A673 (cell line): ENCODE results near the gene EPS8. TPM values are rescaled to one million over a fixed set of nuclear protein-coding genes. Genes with fewer than 3 reads are reported as not detected.
"Not testable (repeated sequence)": the region's sequence is repeated elsewhere in the genome, so short reads cannot be mapped to it uniquely, and the experiment has no call there.

Experiments
- BruUV-seq: library from RNA; stranded (reverse); fragments of 400-500 nt; replicated peaks from 2 replicates; lab custom pipeline; 2021; lab: Mats Ljungman, UMichigan
- CTCF ChIA-PET: fragments of 300-600 bp; sonication (Branson Sonifier 250); formaldehyde crosslinking; loops from one replicate; lab custom pipeline; 2022; ENCODE audit warnings: antibody characterized with exemption; lab: Charles Lee
- POLR2A ChIA-PET: fragments of 300-600 bp; sonication (Branson Sonifier 250); formaldehyde crosslinking; loops from one replicate; lab custom pipeline; 2022; ENCODE audit warnings: antibody characterized with exemption; ENCODE audit not compliant: low non-redundant PET; lab: Charles Lee
- DNase-seq: peaks from one replicate; pipeline ENCODE4 v3.0.0-alpha.2; 2015; ENCODE audit warnings: low spot score
- H3K27ac ChIP-seq: fragments of 200-600 bp; sonication (generic); 2 replicates; pipeline ENCODE4 v1.5.1; 2016; ENCODE audit warnings: mixed run types, low read depth, mild to moderate bottlenecking, mixed read lengths, antibody characterized with exemption, low read length; ENCODE audit not compliant: poor library complexity, severe bottlenecking
- H3K27me3 ChIP-seq: fragments of 200-600 bp; sonication (generic); replicated peaks from 2 replicates; pipeline ENCODE4 v1.6.1; 2017; ENCODE audit warnings: mixed run types, low read depth, mild to moderate bottlenecking, mixed read lengths, antibody characterized with exemption, low read length; ENCODE audit not compliant: insufficient read depth, poor library complexity
- H3K36me3 ChIP-seq: fragments of 200-600 bp; sonication (generic); 2 replicates; pipeline ENCODE4 v1.6.1; 2016; ENCODE audit warnings: mixed run types, mild to moderate bottlenecking, mixed read lengths, antibody characterized with exemption, low read length; ENCODE audit not compliant: insufficient read depth, poor library complexity, severe bottlenecking
- H3K4me1 ChIP-seq: fragments of 200-600 bp; sonication (generic); 2 replicates; pipeline ENCODE4 v1.6.1; 2017; ENCODE audit warnings: mixed run types, mild to moderate bottlenecking, mixed read lengths, antibody characterized with exemption, low read length; ENCODE audit not compliant: insufficient read depth, poor library complexity, severe bottlenecking
- H3K4me3 ChIP-seq: fragments of 200-600 bp; sonication (generic); 2 replicates; pipeline ENCODE4 v1.5.1; 2016; ENCODE audit warnings: low read depth, mixed run types, mild to moderate bottlenecking, mixed read lengths, low read length; ENCODE audit not compliant: poor library complexity, severe bottlenecking
- H3K9me3 ChIP-seq: fragments of 200-600 bp; sonication (generic); 2 replicates; pipeline ENCODE4 v1.6.1; 2016; ENCODE audit warnings: mixed run types, low read depth, mild to moderate bottlenecking, mixed read lengths, antibody characterized with exemption, low read length; ENCODE audit not compliant: poor library complexity, severe bottlenecking
- EZH2 ChIP-seq: fragments of 200-600 bp; sonication (generic); IDR thresholded peaks from 2 replicates; pipeline ENCODE4 v1.6.1; 2017; ENCODE audit warnings: borderline replicate concordance, low read depth, mild to moderate bottlenecking, mixed read lengths, antibody characterized with exemption, low read length; ENCODE audit not compliant: poor library complexity, severe bottlenecking
- intact Hi-C: fragments of 100-400 bp; cut with micrococcal nuclease; formaldehyde crosslinking; loops from one replicate; pipeline ENCODE4 v1.10.0; 2022; ENCODE audit not compliant: unreplicated experiment
- total RNA-seq: library from RNA; stranded (reverse); gene quantifications from 2 replicates; pipeline ENCODE4 v1.2.3, GENCODE V29; 2021
- TF ChIP-seq, protein P1 (sequence below): fragments of 300-800, 200-600 bp; sonication (generic); conservative IDR thresholded peaks from 2 replicates; pipeline ENCODE4 v1.5.1; 2017; ENCODE audit warnings: low read depth, mild to moderate bottlenecking, antibody characterized with exemption, low read length, moderate library complexity, mixed read lengths

Gene EPS8
- total RNA-seq, 1 experiment from 2014 or later: 14.0 TPM

- intact Hi-C loops: no loop called here
- ChIA-PET CTCF (no interaction called here), POLR2A (no interaction called here)
- H3K27me3 ChIP-seq: no peaks in the 10 kb centered on the region
- no TSS peak for BruUV-seq
- H3K36me3 ChIP-seq: no peaks in the 10 kb centered on the region
- no peaks in the 10 kb centered on the region for H3K9me3 ChIP-seq
- H3K27ac ChIP-seq: no peak overlapping the region
- DNase-seq: no peak
- TF ChIP-seq, protein P1, sequence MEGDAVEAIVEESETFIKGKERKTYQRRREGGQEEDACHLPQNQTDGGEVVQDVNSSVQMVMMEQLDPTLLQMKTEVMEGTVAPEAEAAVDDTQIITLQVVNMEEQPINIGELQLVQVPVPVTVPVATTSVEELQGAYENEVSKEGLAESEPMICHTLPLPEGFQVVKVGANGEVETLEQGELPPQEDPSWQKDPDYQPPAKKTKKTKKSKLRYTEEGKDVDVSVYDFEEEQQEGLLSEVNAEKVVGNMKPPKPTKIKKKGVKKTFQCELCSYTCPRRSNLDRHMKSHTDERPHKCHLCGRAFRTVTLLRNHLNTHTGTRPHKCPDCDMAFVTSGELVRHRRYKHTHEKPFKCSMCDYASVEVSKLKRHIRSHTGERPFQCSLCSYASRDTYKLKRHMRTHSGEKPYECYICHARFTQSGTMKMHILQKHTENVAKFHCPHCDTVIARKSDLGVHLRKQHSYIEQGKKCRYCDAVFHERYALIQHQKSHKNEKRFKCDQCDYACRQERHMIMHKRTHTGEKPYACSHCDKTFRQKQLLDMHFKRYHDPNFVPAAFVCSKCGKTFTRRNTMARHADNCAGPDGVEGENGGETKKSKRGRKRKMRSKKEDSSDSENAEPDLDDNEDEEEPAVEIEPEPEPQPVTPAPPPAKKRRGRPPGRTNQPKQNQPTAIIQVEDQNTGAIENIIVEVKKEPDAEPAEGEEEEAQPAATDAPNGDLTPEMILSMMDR: no peak
- no peak for TF ChIP-seq EZH2
- H3K4me1 ChIP-seq: peaks cover 9% of the 10 kb centered on the region
- H3K4me3 ChIP-seq: no peak overlapping the region
Measured at GRCh38 chr12:15769586-15769985, 19.6 kb downstream of the EPS8 start.

DNA sequence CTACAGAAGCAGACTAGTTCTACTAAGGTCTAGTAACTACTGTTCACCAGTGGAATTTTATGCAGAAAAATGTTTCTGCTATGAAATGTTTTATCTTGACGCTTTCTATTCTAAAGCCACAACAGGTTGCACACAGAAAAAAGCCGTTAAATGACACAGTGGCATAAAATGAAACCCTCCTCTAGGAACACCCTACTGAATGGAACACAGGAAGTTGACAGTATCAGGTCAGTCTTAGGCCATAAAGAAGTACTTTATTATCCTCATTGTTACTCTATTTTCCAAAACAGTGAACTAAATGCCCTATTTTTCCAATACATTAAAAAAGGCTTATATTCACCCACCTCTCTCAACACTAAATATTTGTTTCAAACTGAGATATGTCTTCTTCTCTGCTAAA, 21.9 kb downstream of the EPS8 start:
- Histone ChIP-seq H3K9me3 (no peaks in the 10 kb centered on the region), H3K4me1 (peaks cover 9% of the 10 kb centered on the region), H3K27me3 (no peaks in the 10 kb centered on the region), H3K4me3 (no peak overlapping the region), H3K27ac (no peak overlapping the region), H3K36me3 (no peaks in the 10 kb centered on the region)
- no TSS peak for BruUV-seq
- CTCF ChIA-PET: no interaction called here
- TF ChIP-seq EZH2: no peak
- TF ChIP-seq, protein P1: no peak
- DNase-seq: no peak
- POLR2A ChIA-PET: no interaction called here
- intact Hi-C loops: no loop called here

DNA sequence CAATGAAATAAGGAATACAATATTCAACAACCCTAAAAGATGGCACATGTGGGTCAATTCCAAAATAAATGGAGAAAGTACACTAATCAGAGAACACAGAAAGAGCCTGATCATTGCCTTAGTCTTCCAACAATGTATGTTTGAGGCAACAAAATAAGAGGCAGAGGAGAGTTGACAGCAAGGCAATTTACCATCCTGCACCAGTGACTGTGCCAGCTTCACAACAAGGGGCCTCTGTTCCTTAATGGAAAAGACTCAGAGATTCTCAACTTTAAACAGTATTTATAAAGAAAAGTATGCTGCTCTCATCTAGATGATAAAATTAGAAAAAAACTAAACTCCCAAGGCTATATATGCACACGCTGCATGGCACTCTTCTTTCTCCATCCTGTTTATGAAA, 25.9 kb downstream of the EPS8 start:
- CTCF ChIA-PET: no interaction called here
- intact Hi-C loops: no loop called here
- no TSS peak for BruUV-seq

GRCh38 chr12:15762162-15762561, 27.0 kb downstream of the EPS8 start:
- DNase-seq: not testable (repeated sequence)

More for the DNA sequence above, 25.9 kb downstream of the EPS8 start:
- Histone ChIP-seq H3K9me3 (peaks cover 4% of the 10 kb centered on the region), H3K4me3 (no peak overlapping the region), H3K36me3 (no peaks in the 10 kb centered on the region), H3K27ac (no peak overlapping the region), H3K4me1 (peaks cover 7% of the 10 kb centered on the region), H3K27me3 (no peaks in the 10 kb centered on the region)
- TF ChIP-seq, protein P1: no peak
- no peak for TF ChIP-seq EZH2
- DNase-seq: no peak
- POLR2A ChIA-PET: no interaction called here

More at GRCh38 chr12:15762162-15762561, 27.0 kb downstream of the EPS8 start:
- POLR2A ChIA-PET, H3K36me3 ChIP-seq, BruUV-seq, CTCF ChIA-PET, intact Hi-C loops, H3K27me3 ChIP-seq, H3K9me3 ChIP-seq, H3K27ac ChIP-seq, H3K4me3 ChIP-seq: not testable (repeated sequence)
- peaks cover 13% of the 10 kb centered on the region for H3K4me1 ChIP-seq
